ENCODE data around the gene C6orf89.

The C6orf89 gene

DNA sequence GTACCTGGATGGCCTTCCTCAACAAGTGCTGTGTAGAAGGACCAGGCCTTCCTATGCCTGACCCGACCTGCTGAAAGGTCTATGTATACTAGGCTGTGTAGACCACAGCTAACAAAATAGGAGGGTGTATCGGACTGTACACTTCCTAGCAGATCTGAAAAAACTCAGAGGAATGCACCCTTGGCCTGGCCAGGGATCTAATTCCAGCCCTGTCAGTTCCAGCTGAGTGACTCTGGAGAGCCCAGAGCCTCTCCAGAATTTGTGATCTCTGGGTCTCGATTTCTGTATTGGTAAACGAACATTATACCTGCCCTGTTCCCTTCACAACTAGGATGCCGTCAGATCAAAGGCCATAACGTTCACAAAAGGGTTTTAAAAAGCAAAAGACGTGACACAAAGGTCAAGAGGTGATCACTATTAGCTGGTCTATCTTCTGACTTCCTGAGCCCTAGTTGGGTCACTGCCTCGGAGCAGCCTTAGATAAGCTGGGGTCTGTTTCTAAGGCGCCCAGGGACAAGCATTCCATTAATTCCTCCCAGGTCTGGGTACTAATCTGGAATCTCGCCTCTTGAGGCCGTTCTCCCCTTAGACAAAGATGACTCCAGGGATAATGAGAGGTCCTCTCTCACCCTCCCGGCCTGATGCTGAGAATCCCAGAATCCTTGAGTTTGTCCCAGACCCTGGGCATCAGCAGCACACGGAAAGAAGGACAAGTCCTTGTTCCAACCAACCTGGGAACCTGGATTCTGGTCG lies 86.3 kb downstream of the C6orf89 start:
- DNase-seq, result no peak

GRCh38 chr6:36973190-36973589 lies 87.4 kb downstream of the C6orf89 start:
- DNase-seq, result no peak

DNA sequence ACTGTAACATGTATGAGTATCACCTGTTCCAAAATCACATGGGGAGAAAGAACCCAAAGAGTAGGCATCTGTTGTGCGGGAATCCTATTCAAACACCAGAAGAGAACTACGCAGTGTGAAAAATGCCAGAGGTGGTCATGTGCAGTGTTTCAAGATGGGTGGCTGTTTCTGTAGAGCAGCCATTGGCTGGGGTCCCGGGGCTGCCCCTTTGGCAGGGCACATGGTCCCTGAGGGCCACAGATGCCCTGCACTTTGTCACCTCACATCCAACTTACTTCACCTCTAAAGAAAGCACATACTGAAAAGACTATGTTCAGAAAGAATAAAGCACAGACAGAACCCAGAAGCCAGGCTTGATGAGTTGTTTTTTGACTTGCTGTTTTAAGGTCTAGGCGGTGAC lies 87.9 kb downstream of the C6orf89 start:
- DNase-seq, result no peak

DNA sequence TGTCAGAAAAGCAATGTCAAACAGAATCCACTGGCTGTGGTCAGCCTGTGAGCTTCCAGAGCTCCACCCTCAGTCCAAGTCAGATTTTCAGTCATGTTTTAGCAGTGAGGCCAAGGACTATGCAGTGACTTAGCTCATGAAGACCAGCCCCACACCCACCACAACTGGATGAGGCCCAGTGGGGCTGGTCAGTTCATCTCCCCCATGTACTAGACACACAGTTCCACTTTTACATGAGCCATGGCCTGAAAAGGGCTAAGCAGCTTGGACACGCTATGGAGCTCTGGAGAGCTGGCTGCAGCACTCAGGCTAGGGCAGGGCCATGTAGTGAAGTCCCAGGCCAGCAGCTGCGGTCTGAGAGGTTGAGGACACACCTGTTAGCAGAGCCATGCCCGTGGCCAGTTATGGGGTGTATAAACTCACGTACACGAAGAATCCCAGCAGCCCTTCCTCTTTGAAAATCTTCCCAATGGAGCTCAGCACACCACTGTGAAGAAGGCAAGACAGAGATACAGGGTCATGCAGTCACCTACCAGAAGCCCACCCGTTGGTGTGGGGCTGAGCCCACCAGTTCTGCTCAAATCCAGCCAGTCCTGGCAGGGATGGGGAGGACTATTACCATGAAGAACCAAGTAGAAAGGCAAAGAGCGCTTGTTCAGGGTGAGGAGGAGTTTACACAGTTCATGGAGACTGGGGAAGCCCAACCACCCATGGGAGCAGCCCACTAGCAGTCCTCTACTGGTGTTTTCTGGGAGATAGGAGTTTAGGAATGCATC lies 89.7 kb downstream of the C6orf89 start:
- DNase-seq, result no peak

- no peak for DNase-seq
These were observed 90.2 kb downstream of the C6orf89 start for GRCh38 chr6:36976007-36976264.

DNA sequence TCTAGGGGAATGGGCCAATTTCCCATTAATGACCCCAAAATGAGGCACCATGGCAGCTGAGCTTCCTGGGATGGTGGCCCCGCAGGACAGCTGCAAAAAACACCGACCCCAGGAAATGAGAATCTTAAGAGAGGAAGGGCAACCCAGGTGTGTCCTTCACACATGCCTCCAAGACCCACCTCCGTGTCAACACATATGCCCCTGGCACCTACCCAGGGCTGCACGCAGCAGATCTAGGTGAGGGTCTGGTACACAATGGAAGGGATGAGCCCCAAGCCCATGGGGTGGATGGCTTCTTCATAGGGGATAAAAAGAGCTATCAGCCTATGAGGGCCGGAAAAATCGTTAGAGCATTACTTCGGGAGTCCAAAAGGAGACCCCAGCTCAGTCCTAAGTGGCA lies 90.8 kb downstream of the C6orf89 start:
- DNase-seq, result no peak

GRCh38 chr6:36976931-36977330 lies 91.2 kb downstream of the C6orf89 start:
- DNase-seq, result no peak

GRCh38 chr6:36977470-36977941 lies 91.8 kb downstream of the C6orf89 start:
- DNase-seq, result no peak
